ENCODE results near the gene RNASE12. TPM values are rescaled to one million over a fixed set of nuclear protein-coding genes. Genes with fewer than 3 reads are reported as not detected.
"Not testable (repeated sequence)": the region's sequence is repeated elsewhere in the genome, so short reads cannot be mapped to it uniquely, and the experiment has no call there.

RNASE12 gene
- total and polyA plus RNA-seq, 7 donors = not detected

DNA sequence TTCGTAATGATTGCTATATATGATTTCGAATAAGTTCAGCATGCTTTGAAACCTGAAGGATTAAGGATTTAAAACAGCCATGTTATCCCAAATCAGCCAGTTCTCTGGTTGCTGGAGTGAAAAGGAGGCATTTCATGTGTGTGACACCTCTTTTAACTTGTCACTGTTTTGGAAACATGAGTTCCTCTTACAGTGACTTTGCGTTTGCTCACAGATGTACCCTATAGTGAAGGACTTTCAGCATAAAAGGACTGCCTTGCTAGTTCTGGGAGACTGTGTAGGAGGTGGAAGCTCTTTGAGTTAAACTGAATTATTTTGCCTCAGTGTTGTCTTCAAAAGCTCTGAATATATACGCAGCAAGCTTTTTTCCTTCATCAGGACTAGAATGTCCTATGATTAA is 10.9 kb downstream of the RNASE12 start:
- no peak for DNase-seq
- intact Hi-C loops (cut with DNase I) = no loop called here
- H3K36me3 ChIP-seq = no peaks in the 10 kb centered on the region
- H3K4me1 ChIP-seq = no peaks in the 10 kb centered on the region
- no peaks in the 10 kb centered on the region for H3K9me3 ChIP-seq
- 75 to 87% methylated on average over 4 of the region's 4 CpGs for WGBS, 2 donors
- H3K4me3 ChIP-seq = no peak overlapping the region
- no peaks in the 10 kb centered on the region for H3K27me3 ChIP-seq
- no peak overlapping the region for H3K27ac ChIP-seq
- TF ChIP-seq EP300 (IDR thresholded peaks at IDR 0.05) (no peak), POLR2A (IDR thresholded peaks at IDR 0.05) (no peak), POLR2AphosphoS5 (IDR thresholded peaks at IDR 0.05) (no peak)
- TF ChIP-seq, protein P1, sequence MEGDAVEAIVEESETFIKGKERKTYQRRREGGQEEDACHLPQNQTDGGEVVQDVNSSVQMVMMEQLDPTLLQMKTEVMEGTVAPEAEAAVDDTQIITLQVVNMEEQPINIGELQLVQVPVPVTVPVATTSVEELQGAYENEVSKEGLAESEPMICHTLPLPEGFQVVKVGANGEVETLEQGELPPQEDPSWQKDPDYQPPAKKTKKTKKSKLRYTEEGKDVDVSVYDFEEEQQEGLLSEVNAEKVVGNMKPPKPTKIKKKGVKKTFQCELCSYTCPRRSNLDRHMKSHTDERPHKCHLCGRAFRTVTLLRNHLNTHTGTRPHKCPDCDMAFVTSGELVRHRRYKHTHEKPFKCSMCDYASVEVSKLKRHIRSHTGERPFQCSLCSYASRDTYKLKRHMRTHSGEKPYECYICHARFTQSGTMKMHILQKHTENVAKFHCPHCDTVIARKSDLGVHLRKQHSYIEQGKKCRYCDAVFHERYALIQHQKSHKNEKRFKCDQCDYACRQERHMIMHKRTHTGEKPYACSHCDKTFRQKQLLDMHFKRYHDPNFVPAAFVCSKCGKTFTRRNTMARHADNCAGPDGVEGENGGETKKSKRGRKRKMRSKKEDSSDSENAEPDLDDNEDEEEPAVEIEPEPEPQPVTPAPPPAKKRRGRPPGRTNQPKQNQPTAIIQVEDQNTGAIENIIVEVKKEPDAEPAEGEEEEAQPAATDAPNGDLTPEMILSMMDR (IDR thresholded peaks at IDR 0.05) = no peak

DNA sequence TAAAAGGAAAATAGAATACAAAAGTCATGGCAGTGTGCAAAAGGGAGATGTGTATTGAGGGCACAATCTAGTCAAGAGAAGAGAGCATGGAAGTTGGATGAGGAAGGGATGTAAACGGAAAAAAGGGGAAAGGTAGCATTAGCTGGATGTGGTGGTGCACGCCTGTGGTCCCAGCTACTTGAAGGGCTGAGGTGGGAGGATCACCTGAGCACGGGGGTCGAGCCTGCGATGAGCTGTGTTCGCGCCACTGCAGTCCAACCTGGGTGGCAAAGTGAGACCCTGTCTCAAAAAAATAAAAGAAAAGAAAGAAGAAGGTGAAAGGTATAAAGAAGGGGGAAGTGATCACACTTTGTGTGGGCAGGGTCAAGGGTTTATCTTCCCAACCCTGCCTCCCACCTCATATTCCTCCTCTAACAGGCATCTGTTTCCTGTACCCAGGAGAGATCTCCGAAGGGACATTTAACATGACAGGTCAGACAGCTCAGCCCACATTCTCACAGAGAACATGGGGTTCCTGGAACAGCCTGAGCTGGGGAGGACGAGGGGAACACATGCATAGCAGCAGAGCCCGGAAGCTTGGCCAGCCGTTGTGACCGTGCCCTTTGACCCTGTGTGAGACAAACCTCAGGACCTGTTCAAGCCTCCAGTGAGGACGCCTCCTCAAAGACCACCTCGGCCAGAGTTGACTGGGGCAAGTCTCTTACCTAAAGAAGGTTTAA is 12.2 kb downstream of the RNASE12 start:
- TF ChIP-seq, protein P1 (IDR thresholded peaks at IDR 0.05) = no peak
- H3K9me3 ChIP-seq = no peaks in the 10 kb centered on the region
- no peaks in the 10 kb centered on the region for H3K27me3 ChIP-seq
- no peak for DNase-seq
- no peak overlapping the region for H3K27ac ChIP-seq
- no peaks in the 10 kb centered on the region for H3K36me3 ChIP-seq
- no peaks in the 10 kb centered on the region for H3K4me1 ChIP-seq
- WGBS, 2 donors = 77 to 83% methylated on average over 14 of the region's 14 CpGs
- no peak overlapping the region for H3K4me3 ChIP-seq
- intact Hi-C loops (cut with DNase I) = no loop called here

DNA sequence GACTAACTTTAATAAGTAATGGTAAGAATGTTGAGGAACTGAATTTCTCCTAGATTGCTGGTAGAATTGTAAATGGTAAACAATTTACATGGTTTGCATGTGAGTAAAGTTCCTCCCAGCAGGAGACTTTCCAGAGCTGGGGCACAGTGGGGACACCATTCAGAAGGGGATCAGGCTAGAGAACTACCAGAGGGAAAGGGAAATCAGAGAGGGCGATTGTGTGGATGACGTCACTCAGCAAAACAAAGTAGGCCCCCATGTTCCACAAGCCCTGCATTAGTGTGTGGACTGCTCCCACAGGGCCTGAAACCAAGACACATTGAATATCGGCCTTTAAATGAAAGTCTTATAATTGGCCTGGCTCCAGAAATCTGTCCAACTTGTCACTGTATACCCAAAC is 12.9 kb downstream of the RNASE12 start:
- no peak overlapping the region for H3K4me3 ChIP-seq

DNA sequence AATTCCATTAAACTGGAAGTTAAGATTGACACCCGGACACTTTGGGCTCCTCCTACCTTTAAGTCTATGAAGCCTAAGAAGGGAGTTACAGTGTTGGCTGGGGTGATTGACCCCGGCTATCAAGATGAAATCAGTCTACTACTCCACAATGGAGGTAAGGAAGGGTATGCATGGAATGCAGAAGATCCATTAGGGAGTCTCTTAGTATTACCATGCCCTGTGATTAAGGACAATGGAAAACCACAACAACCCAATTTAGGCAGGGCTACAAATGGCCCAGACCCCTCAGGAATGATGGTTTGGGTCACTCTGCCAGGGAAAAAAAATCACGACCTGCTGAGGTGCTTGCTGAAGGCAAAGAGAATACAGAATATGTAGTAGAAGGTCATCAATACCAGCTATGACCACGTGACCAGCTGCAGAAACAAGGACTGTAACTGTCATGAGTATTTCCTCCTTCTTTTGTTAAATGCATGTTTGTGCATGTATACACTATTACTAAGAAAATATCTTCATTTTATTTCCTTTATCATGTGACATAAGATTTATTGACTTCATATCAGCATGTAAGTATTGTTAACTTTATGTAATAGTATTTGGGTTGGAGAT is 18.7 kb downstream of the RNASE12 start:
- H3K9me3 ChIP-seq; DNase-seq; H3K36me3 ChIP-seq; H3K4me3 ChIP-seq; intact Hi-C loops (cut with DNase I); H3K4me1 ChIP-seq; H3K27me3 ChIP-seq; H3K27ac ChIP-seq: not testable (repeated sequence)
- WGBS, 2 donors = 63 to 77% methylated on average over 4 of the region's 4 CpGs

More for the DNA sequence above, 12.9 kb downstream of the RNASE12 start:
- H3K4me1 ChIP-seq = no peaks in the 10 kb centered on the region
- intact Hi-C loops (cut with DNase I) = no loop called here
- H3K27ac ChIP-seq = no peak overlapping the region
- H3K9me3 ChIP-seq = no peaks in the 10 kb centered on the region
- no peaks in the 10 kb centered on the region for H3K27me3 ChIP-seq
- no peaks in the 10 kb centered on the region for H3K36me3 ChIP-seq
- TF ChIP-seq POLR2A (IDR thresholded peaks at IDR 0.05) (no peak), EP300 (IDR thresholded peaks at IDR 0.05) (no peak), POLR2AphosphoS5 (IDR thresholded peaks at IDR 0.05) (no peak)
- TF ChIP-seq, protein P1 (IDR thresholded peaks at IDR 0.05) = no peak
- WGBS, 2 donors = 73 to 94% methylated on average over 3 of the region's 3 CpGs
- no peak for DNase-seq

DNA sequence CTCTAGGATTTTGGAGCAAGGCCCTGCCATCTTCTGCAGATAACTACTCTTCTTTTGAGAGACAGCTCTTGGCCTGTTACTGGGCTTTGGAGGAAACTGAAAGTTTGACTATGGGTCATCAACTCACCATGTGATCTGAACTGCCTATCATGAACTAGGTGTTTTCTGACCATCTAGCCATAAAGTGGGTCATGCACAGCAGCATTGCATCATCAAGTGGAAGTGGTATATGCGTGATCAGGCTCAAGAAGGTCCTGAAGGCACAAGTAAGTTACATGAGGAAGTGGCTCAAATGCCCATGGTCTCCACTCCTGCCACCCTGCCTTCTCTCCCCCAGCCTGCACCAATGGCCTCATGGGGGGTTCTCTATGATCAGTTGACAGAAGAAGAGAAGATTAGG is 20.5 kb downstream of the RNASE12 start:
- intact Hi-C loops (cut with DNase I); H3K9me3 ChIP-seq; H3K27ac ChIP-seq; H3K4me3 ChIP-seq; DNase-seq; H3K4me1 ChIP-seq; H3K27me3 ChIP-seq; H3K36me3 ChIP-seq: not testable (repeated sequence)
- 75 to 77% methylated on average over 1 of the region's 1 CpG for WGBS, 2 donors

DNA sequence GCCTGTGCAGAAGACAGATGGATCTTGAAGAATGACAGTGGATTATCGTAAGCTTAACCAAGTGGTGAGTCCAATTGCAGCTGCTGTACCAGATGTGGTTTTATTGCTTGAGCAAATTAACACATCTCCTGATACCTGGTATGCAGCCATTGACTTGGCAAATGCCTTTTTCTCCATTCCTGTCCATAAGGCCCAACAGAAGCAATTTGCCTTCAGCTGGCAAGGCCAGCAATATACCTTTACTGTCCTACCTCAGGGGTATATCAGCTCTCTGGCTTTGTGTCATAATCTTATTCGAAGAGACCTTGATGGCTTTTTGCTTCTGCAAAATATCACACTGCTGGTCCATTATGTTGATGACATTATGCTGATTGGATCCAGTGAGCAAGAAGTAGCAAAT is 21.3 kb downstream of the RNASE12 start:
- DNase-seq; H3K4me1 ChIP-seq; H3K4me3 ChIP-seq; intact Hi-C loops (cut with DNase I); H3K9me3 ChIP-seq; H3K27ac ChIP-seq; H3K27me3 ChIP-seq; H3K36me3 ChIP-seq: not testable (repeated sequence)
- 89 to 91% methylated on average over 2 of the region's 2 CpGs for WGBS, 2 donors

All from sigmoid colon (tissue), 7 donors.